NCI-H1105 treated with DMSO at 0.1 percent for 48 hours (cell line): Measurements from ENCODE around the gene HABP2.

Experiments used
- DNase-seq: peaks from one replicate; lab custom pipeline; 2025; lab: John Stamatoyannopoulos, UW

HABP2 gene

DNA sequence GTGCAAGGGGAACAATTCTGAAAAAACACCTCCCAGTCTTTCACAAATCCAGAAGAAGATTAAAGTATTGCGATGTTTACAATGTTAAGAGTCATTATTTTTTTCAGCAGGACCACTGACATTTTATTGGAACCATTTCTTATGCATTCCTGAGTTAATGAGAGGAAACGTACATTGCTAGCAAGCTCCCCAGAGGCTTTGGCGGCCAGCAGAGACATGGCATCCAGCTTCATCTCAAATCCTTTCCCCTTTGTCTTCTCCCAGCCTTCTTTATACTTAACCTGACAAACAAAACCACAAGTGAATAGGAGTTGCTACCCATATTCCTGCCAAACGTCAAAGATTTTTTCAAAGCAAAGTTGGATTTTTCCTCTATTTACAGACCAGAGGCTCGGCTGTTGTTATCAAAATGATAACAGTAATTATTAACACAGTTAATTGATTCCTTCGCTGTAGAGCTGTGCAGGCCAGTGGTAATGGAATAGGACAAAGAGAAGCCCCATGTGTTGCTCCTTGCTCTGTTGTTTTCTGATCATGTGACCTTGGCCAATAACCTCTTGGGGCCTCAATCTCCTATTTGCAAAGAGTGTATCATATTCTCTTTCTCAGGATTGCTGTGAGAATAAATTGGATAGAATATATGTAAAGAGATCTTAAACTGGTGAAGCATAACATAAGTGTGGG lies 79.0 kb downstream of the HABP2 start:
- no peak for DNase-seq
